Measurements from ENCODE around the gene RIPOR3.

- TF ChIP-seq CTCF (IDR thresholded peaks at IDR 0.05; ENCODE audit: insufficient read depth, low read length, poor library complexity, severe bottlenecking) (no peak), EZH2phosphoT487 (conservative IDR thresholded peaks at IDR 0.05; ENCODE audit: low read length) (no peak)
Measured at GRCh38 chr20:50701041-50701963, 10.0 kb upstream of the RIPOR3 start.
